ENCODE measurements around the gene ZNF433.

ZNF433 gene

DNA sequence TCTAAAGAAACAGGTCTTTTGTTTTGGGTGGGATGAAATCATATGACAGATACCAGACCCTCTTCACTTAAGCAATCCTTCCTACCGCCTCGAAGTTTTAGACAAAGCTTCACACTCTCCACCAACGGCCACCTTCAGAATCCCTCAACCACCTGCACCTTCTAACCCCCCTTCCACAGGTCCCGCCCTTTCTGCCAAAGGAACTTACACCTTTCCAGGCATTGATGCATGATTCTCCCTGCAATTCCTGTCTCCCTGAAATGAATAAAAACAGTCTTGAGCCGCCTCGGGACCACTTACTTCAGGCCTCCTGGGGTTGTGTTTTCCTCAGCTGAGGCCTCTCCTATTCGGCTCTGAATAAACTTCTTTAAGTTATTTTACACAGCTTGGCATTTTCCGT is 859 bp downstream of the ZNF433 start:
- H3K27me3 ChIP-seq = no peaks in the 10 kb centered on the region
- H3K36me3 ChIP-seq = no peaks in the 10 kb centered on the region
- H3K4me3 ChIP-seq (ENCODE audit: low read depth, low read length) = peak overlapping the region; percentile 64

DNA sequence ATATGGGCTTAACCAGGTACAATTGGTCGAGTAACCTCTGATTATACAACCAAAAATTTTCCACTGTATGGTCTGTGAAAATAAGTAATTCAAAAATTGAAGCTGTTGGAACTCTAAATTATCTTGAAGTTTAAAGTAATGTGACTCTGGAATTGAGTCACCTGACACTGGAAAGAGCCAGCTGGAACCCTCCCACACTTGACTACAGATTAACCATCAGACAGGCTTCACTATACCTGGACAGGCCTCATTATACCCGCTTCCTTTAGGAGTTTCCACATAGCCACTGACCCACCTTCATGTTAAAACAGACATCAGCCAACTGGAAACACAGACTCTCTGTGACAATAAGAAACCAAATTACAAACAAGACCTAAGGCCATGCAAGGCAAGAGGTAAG is 1.3 kb downstream of the ZNF433 start:
- Histone ChIP-seq H3K4me1 (no peaks in the 10 kb centered on the region), H3K27me3 (no peaks in the 10 kb centered on the region), H3K4me3 (ENCODE audit: low read depth, low read length) (no peak overlapping the region; the same call in 1 of the 2 replicates), H3K9me3 (no peaks in the 10 kb centered on the region), H3K36me3 (no peaks in the 10 kb centered on the region)
- no peak for DNase-seq
- TF ChIP-seq, protein P1, sequence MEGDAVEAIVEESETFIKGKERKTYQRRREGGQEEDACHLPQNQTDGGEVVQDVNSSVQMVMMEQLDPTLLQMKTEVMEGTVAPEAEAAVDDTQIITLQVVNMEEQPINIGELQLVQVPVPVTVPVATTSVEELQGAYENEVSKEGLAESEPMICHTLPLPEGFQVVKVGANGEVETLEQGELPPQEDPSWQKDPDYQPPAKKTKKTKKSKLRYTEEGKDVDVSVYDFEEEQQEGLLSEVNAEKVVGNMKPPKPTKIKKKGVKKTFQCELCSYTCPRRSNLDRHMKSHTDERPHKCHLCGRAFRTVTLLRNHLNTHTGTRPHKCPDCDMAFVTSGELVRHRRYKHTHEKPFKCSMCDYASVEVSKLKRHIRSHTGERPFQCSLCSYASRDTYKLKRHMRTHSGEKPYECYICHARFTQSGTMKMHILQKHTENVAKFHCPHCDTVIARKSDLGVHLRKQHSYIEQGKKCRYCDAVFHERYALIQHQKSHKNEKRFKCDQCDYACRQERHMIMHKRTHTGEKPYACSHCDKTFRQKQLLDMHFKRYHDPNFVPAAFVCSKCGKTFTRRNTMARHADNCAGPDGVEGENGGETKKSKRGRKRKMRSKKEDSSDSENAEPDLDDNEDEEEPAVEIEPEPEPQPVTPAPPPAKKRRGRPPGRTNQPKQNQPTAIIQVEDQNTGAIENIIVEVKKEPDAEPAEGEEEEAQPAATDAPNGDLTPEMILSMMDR (IDR thresholded peaks at IDR 0.05; ENCODE audit: low read depth, low read length) = no peak

More for the DNA sequence above, 859 bp downstream of the ZNF433 start:
- no peaks in the 10 kb centered on the region for H3K9me3 ChIP-seq
- no peak for DNase-seq
- no peaks in the 10 kb centered on the region for H3K4me1 ChIP-seq
- TF ChIP-seq, protein P1 (IDR thresholded peaks at IDR 0.05; ENCODE audit: low read depth, low read length) = no peak

- TF ChIP-seq, protein P1 (IDR thresholded peaks at IDR 0.05; ENCODE audit: low read depth, low read length) = no peak
- no peak for DNase-seq
Measured at GRCh38 chr19:12015753-12016116, 19.7 kb downstream of the ZNF433 start.

DNA sequence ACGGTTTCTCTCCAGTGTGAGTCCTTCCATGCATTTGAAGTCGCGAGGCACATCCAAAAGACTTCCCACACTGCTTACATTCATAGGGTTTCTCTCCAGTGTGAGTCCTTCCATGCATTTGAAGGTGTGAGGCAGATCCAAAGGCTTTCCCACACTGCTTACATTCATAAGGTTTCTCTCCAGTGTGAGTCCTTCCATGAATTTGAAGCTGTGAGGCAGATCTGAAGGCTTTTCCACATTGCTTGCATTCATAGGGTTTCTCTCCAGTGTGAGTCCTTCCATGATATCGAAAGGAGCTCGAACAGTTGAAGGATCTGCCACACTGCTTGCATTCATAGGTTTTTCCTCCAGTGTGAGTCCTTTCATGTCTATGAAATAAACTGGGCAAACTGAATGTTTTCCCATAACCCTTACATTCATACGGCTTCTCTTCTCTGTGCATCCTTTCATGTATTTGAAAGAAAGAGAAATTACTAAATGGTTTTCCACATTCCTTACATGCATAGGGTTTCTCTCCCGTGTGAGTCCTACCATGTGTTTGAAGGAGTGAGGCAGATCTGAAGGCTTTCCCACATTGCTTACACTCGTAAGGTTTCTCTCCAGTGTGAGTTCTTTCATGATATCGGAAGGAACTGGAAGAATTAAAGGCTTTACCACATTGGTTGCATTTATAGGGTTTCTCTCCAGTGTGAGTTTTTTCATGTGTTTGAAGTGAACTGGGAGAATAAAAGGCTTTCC is 20.3 kb downstream of the ZNF433 start:
- Histone ChIP-seq H3K27me3 (no peaks in the 10 kb centered on the region), H3K36me3 (peaks cover 21% of the 10 kb centered on the region), H3K4me1 (no peaks in the 10 kb centered on the region), H3K9me3 (no peaks in the 10 kb centered on the region; the same call in 1 of the 2 replicates), H3K4me3 (ENCODE audit: low read depth, low read length) (no peak overlapping the region)
- TF ChIP-seq, protein P1 (IDR thresholded peaks at IDR 0.05; ENCODE audit: low read depth, low read length) = no peak
- no peak for DNase-seq

More at GRCh38 chr19:12015753-12016116, 19.7 kb downstream of the ZNF433 start:
- no peaks in the 10 kb centered on the region; the same call in 1 of the 2 replicates for H3K9me3 ChIP-seq
- H3K36me3 ChIP-seq = peaks cover 21% of the 10 kb centered on the region
- no peaks in the 10 kb centered on the region for H3K27me3 ChIP-seq
- H3K4me3 ChIP-seq (ENCODE audit: low read depth, low read length) = no peak overlapping the region
- no peaks in the 10 kb centered on the region for H3K4me1 ChIP-seq

DNA sequence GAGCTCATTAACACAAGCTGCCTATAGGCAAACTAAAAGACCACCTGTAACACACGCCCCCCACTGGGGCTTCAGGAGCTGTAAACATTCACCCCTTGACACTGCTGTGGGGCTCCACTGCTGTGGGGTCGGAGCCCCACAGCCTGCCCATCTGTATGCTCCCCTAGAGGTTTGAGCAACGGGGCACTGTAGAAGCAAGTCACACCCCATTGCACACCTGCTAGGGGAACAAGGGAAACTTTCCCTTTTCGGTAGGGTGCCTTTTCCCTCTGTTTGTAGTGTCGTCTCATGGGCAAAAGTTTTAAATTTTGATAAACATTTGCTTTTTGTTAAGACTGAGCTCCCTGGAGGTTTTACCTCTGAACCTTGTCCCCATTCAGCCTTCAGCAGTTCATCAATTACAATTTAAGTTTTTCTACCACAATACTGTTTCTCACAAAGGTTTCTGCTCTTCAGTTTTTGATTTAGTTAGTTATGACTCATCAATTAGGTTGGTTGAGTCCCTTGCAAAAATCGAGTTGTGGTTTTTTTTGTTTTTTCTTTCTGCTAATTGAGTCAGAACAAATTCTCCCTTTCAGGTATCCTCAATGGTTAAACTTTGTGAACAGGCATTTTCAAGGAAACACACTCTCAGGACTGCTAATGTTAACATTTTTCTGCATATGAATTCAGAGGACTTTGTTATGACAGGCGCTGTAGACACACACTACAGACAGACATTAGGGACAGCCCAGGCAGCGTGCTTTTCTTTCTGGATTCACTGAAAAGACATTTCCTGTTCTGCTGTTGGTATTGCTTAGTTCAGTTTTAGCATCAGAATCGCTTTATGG is 35.1 kb downstream of the ZNF433 start:
- TF ChIP-seq, protein P1 (IDR thresholded peaks at IDR 0.05; ENCODE audit: low read depth, low read length) = no peak
- H3K9me3 ChIP-seq = no peaks in the 10 kb centered on the region
- H3K4me1 ChIP-seq = no peaks in the 10 kb centered on the region
- H3K36me3 ChIP-seq = peaks cover 10% of the 10 kb centered on the region
- H3K4me3 ChIP-seq (ENCODE audit: low read depth, low read length) = no peak overlapping the region
- DNase-seq = no peak
- no peaks in the 10 kb centered on the region for H3K27me3 ChIP-seq
